Measurements from ENCODE around the gene NOS1AP.

Gene NOS1AP

DNA sequence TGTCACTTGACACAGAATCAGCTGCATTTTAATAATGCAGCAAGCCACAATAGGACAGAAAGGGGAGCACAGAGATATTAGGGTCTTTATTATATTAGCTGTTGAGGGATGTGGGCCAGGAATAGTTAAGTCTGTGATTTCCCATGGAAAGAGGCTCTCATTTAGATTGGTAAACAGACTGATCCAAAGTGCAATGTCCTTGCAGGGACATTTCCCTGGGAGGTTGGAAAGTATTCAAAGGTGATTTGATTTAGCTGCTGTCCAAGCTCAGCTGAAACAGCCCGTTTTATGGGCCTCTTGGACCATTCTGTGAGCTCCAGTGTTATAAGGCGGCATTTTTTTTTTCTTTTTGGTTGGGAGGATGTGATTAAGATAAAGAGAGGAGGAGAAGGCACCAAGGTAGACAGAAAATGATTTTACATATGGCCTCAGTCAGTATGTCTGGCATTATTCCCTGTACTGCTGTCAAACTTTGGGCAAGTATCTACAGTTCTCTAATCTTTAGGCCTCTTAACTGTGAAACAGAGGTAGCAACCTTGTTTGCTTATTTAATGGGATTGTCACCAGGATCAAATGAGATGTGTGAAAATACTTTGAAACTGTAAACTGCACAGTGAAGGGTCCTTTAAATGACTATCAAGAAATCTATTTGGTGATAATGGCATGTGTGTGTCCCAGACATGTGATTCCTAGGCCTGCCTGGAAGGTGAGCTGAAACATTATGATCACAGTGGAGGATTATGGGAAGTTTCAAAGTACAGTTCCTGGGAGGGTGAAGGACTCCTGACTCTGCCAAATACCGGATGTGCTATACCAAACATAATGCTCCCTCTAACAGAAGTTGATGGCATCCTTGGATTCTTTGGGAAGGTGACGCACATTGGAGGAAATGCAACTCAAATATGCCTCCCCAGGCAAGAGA lies 62.2 kb downstream of the NOS1AP start:
- TF ChIP-seq SIN3A (IDR thresholded peaks at IDR 0.05; ENCODE audit: borderline replicate concordance, insufficient read depth, low read length) (no peak), FOXP2 (optimal IDR thresholded peaks at IDR 0.05; ENCODE audit: borderline replicate concordance, extremely low read depth, extremely low read length, insufficient read depth) (no peak), TAF1 (IDR thresholded peaks at IDR 0.05; ENCODE audit: borderline replicate concordance, insufficient read depth, low read length) (no peak), POLR2AphosphoS5 (IDR thresholded peaks at IDR 0.05; ENCODE audit: low read depth, low read length) (no peak)
- TF ChIP-seq, protein P1, sequence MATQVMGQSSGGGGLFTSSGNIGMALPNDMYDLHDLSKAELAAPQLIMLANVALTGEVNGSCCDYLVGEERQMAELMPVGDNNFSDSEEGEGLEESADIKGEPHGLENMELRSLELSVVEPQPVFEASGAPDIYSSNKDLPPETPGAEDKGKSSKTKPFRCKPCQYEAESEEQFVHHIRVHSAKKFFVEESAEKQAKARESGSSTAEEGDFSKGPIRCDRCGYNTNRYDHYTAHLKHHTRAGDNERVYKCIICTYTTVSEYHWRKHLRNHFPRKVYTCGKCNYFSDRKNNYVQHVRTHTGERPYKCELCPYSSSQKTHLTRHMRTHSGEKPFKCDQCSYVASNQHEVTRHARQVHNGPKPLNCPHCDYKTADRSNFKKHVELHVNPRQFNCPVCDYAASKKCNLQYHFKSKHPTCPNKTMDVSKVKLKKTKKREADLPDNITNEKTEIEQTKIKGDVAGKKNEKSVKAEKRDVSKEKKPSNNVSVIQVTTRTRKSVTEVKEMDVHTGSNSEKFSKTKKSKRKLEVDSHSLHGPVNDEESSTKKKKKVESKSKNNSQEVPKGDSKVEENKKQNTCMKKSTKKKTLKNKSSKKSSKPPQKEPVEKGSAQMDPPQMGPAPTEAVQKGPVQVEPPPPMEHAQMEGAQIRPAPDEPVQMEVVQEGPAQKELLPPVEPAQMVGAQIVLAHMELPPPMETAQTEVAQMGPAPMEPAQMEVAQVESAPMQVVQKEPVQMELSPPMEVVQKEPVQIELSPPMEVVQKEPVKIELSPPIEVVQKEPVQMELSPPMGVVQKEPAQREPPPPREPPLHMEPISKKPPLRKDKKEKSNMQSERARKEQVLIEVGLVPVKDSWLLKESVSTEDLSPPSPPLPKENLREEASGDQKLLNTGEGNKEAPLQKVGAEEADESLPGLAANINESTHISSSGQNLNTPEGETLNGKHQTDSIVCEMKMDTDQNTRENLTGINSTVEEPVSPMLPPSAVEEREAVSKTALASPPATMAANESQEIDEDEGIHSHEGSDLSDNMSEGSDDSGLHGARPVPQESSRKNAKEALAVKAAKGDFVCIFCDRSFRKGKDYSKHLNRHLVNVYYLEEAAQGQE (IDR thresholded peaks at IDR 0.05; ENCODE audit: insufficient read depth in 1 of 2, low read depth in 2 of 2, low read length in 2 of 2): no peak

DNA sequence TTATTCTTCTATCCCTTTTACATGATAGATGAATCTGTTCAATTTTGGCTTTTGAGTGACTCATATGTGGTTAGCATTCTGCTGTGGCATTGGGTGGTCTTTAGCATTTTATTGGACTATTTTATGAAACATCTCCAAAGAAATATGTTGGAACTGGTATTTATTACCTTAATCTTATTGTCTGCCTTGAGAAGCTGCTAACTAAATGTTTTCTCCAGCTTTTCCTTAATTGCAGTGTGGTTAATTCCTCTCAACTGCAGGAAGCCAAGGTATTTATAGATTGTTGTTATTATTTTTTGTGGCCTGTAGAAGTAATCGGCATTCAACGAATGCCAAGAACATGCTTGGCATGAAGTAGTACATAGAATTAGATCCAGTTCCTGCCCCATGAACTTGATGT lies 64.1 kb downstream of the NOS1AP start:
- TF ChIP-seq, protein P1 (IDR thresholded peaks at IDR 0.05; ENCODE audit: insufficient read depth in 1 of 2, low read depth in 2 of 2, low read length in 2 of 2): no peak

DNA sequence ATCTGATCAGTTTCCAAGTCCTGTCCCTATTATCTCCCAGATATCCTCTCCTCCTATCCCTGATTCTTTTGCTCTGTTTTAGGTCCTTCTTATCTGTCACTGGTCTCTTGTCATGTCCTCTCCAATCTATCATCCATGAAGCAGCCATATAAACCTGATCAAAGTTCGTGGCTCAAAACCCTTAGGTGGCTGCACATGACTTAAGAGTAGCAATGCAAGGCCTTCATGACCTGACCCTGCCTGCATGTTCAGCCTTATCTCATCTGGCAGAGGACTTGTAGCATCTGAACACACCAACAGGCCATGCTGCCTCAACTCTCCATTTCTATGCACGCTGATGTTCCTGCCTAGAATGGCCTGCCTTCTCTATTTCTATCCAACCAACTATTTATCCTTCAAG lies 65.2 kb downstream of the NOS1AP start:
- no peak for TF ChIP-seq POLR2AphosphoS5 (IDR thresholded peaks at IDR 0.05; ENCODE audit: low read depth, low read length)
- TF ChIP-seq TAF1 (IDR thresholded peaks at IDR 0.05; ENCODE audit: borderline replicate concordance, insufficient read depth, low read length): no peak

DNA sequence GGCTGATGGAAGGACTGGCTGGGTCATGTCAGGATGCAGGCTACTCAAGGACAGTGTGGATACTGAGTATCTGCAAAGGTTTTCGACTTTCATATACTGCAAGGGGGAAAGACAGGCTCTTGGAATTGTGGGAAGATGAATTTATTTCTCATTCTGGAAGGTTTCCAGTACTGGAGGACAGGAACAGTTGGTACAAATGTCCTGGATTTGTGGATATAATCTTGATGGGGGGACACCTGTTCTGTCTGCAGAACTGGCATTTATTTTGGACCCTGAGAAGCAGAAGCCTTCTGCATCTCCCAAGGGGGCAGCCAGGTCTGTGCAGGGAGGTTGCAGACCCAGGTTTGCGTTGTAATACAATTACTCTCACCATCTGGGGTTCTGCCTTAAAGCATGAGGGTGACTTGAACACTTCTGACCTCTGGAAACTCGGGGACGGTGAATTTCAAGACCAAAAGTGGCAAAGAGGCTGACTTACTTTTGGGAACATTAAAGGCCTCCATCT lies 65.8 kb downstream of the NOS1AP start:
- TF ChIP-seq POLR2AphosphoS5 (IDR thresholded peaks at IDR 0.05; ENCODE audit: low read depth, low read length) (no peak), FOXP2 (optimal IDR thresholded peaks at IDR 0.05; ENCODE audit: borderline replicate concordance, extremely low read depth, extremely low read length, insufficient read depth) (no peak), TAF1 (IDR thresholded peaks at IDR 0.05; ENCODE audit: borderline replicate concordance, insufficient read depth, low read length) (no peak), SIN3A (IDR thresholded peaks at IDR 0.05; ENCODE audit: borderline replicate concordance, insufficient read depth, low read length) (no peak)
- TF ChIP-seq, protein P1 (IDR thresholded peaks at IDR 0.05; ENCODE audit: insufficient read depth in 1 of 2, low read depth in 2 of 2, low read length in 2 of 2): no peak

DNA sequence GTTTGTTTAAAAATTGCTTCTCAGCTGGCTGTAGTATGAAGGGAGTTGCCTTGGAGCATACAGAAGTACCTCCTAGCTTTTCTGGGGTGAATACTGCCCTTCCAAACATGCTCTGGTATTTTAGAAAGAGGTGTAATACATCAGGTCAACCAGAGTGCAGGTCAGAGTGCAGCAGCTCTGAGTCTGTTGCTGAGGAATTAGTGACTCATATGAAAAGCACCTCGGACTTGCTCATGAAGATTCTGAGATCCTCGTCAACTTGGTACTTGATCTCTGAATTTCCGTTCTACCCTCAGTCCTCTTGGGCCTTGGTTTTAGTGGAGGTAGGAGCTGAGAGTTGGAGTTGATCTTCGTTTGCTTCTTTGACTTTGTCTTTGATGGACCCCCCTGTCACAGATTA lies 67.3 kb downstream of the NOS1AP start:
- TF ChIP-seq, protein P1 (IDR thresholded peaks at IDR 0.05; ENCODE audit: insufficient read depth in 1 of 2, low read depth in 2 of 2, low read length in 2 of 2): no peak
- no peak for TF ChIP-seq FOXP2 (optimal IDR thresholded peaks at IDR 0.05; ENCODE audit: borderline replicate concordance, extremely low read depth, extremely low read length, insufficient read depth)
- TF ChIP-seq SIN3A (IDR thresholded peaks at IDR 0.05; ENCODE audit: borderline replicate concordance, insufficient read depth, low read length): no peak
- no peak for TF ChIP-seq POLR2AphosphoS5 (IDR thresholded peaks at IDR 0.05; ENCODE audit: low read depth, low read length)
- no peak for TF ChIP-seq TAF1 (IDR thresholded peaks at IDR 0.05; ENCODE audit: borderline replicate concordance, insufficient read depth, low read length)

Measured in PFSK-1 (cell line).